ENCODE measurements around the gene SFXN2.

DNA sequence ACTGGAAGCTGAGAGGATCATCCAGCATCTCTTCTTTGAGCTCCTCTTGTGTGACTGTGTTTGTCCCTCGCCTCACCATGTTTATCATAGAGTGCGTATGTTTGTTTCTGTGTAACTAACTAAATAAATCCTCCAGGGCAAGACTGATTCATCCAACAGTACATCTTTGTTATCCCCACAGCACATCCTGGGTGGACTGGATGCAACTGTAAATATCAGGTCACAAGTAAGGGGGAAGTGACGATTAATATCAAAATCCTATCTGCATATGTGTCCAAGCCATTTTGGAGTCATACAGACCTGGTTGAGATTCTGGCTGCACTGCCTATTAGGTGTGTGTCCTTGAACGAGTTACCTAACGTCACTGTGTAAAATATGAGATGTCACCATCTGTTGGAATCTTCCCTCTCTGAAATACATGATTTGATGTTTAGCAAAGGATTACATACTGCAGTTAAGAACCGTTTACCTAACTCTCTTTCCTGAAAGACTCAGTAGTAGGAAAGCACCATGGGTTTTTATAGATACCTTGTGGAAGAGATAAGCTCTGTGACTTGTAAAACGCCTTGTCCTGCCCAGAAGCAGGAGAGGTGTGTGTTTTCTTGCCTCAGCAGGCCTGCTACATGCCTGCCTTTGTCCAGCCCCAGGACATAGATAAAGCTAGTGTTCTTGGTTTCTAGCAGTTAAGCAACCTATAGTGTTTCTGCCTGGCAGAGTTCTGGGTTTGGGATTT is 55.1 kb downstream of the SFXN2 start:
- TF ChIP-seq, protein P1, sequence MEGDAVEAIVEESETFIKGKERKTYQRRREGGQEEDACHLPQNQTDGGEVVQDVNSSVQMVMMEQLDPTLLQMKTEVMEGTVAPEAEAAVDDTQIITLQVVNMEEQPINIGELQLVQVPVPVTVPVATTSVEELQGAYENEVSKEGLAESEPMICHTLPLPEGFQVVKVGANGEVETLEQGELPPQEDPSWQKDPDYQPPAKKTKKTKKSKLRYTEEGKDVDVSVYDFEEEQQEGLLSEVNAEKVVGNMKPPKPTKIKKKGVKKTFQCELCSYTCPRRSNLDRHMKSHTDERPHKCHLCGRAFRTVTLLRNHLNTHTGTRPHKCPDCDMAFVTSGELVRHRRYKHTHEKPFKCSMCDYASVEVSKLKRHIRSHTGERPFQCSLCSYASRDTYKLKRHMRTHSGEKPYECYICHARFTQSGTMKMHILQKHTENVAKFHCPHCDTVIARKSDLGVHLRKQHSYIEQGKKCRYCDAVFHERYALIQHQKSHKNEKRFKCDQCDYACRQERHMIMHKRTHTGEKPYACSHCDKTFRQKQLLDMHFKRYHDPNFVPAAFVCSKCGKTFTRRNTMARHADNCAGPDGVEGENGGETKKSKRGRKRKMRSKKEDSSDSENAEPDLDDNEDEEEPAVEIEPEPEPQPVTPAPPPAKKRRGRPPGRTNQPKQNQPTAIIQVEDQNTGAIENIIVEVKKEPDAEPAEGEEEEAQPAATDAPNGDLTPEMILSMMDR (IDR thresholded peaks at IDR 0.05) = no peak
- TF ChIP-seq POLR2A (IDR thresholded peaks at IDR 0.05) = no peak

Data from adrenal gland (tissue), 5 donors.